Stimulated activated CD4-positive, alpha-beta T cell treated with anti-CD3 and anti-CD28 coated beads, Interleukin-12 subunit alpha, Interleukin-12 subunit beta, amount 100 ng/mL, for 24 hours (primary cell): ENCODE data around the gene SPCS1.

Source experiments
- DNase-seq, 2 experiments: peaks; one replicate each; pipeline ENCODE4 v3.0.0-alpha.2; 2020; ENCODE audit warnings: low read depth in 2 of 2

Gene SPCS1

GRCh38 chr3:52730681-52731080, 24.8 kb downstream of the SPCS1 start:
- DNase-seq = no peak

- no peak for DNase-seq
Observed at GRCh38 chr3:52731590-52731989, 25.7 kb downstream of the SPCS1 start.

GRCh38 chr3:52733256-52733891, 27.5 kb downstream of the SPCS1 start:
- DNase-seq = no peak

GRCh38 chr3:52739730-52740129, 33.8 kb downstream of the SPCS1 start:
- DNase-seq = no peak

- DNase-seq = no peak
Observed at GRCh38 chr3:52742418-52743041, 36.6 kb downstream of the SPCS1 start.

- no peak for DNase-seq
Observed at GRCh38 chr3:52743152-52743551, 37.2 kb downstream of the SPCS1 start.

GRCh38 chr3:52743721-52744120, 37.8 kb downstream of the SPCS1 start:
- no peak for DNase-seq

- no peak for DNase-seq
Observed at GRCh38 chr3:52752045-52752660, 46.2 kb downstream of the SPCS1 start.

- DNase-seq = no peak
Observed at GRCh38 chr3:52754373-52754772, 48.5 kb downstream of the SPCS1 start.

- no peak for DNase-seq
Observed at GRCh38 chr3:52756141-52756540, 50.2 kb downstream of the SPCS1 start.
